H1 (cell line): ENCODE measurements around the gene DYNC1I1. TPM values are rescaled to one million over a fixed set of nuclear protein-coding genes. Genes with fewer than 3 reads are reported as not detected.

Experiments
- CTCF ChIA-PET: fragments of 300-600 bp; sonication (Branson Sonifier 250); formaldehyde crosslinking; loops from one replicate; lab custom pipeline; 2021; ENCODE audit not compliant: partially characterized antibody; lab: Charles Lee
- POLR2A ChIA-PET: fragments of 300-600 bp; sonication (Branson Sonifier 250); formaldehyde crosslinking; loops from one replicate; lab custom pipeline; 2021; ENCODE audit warnings: inconsistent platforms; ENCODE audit not compliant: partially characterized antibody; lab: Charles Lee
- DNase-seq, 2 experiments: peaks; one replicate each; pipeline versions ENCODE4 v3.0.0 to v3.0.0-alpha.2; 2010 to 2022; ENCODE audit warnings: low spot score in 2 of 2, low read depth in 1 of 2, mixed read lengths in 1 of 2
- FAIRE-seq: peaks from 2 replicates; lab custom pipeline; 2011; peaks lifted over from hg19 to GRCh38; lab: Jason Lieb, UNC
- H2AFZ ChIP-seq: 2 replicates; pipeline ENCODE4 v1.8.1; 2012; ENCODE audit warnings: low read length, inconsistent platforms
- H2AK5ac ChIP-seq: 2 replicates; pipeline ENCODE4 v1.6.1; 2013; ENCODE audit warnings: low read depth, low read length
- H2BK120ac ChIP-seq: replicated peaks from 2 replicates; pipeline ENCODE3; 2013; ENCODE audit warnings: low read depth, low read length, inconsistent platforms
- H2BK12ac ChIP-seq: 2 replicates; pipeline ENCODE4 v1.6.1; 2013; ENCODE audit warnings: low read depth, low read length
- H2BK15ac ChIP-seq: 2 replicates; pipeline ENCODE4 v1.6.1; 2013; ENCODE audit warnings: low read length
- H2BK20ac ChIP-seq: 2 replicates; pipeline ENCODE4 v1.6.1; 2013; ENCODE audit warnings: low read length
- H2BK5ac ChIP-seq: 2 replicates; pipeline ENCODE4 v1.6.1; 2013; ENCODE audit warnings: low read depth, low read length
- H3K14ac ChIP-seq: 2 replicates; pipeline ENCODE4 v1.6.1; 2013; ENCODE audit warnings: inconsistent platforms; ENCODE audit not compliant: insufficient read length
- H3K18ac ChIP-seq: 2 replicates; pipeline ENCODE4 v1.6.1; 2013; ENCODE audit warnings: low read length; ENCODE audit errors: extremely low read depth
- H3K23ac ChIP-seq: 2 replicates; pipeline ENCODE4 v1.6.1; 2013; ENCODE audit warnings: inconsistent platforms; ENCODE audit not compliant: insufficient read length
- H3K23me2 ChIP-seq: 2 replicates; pipeline ENCODE4 v1.6.1; 2013; ENCODE audit warnings: low read depth, low read length
- H3K27ac ChIP-seq: 2 replicates; pipeline ENCODE4 v1.6.1; 2011; ENCODE audit warnings: low read depth, low read length, inconsistent platforms
- H3K27me3 ChIP-seq, 4 experiments: replicated peaks in 1 of 4; 1 replicate in 1 of 4; 2 replicates in 3 of 4; pipeline versions ENCODE4 v1.6.1 to v1.8.1; 2011 to 2013; ENCODE audit warnings: low read length in 3 of 4, mild to moderate bottlenecking in 3 of 4, inconsistent platforms in 2 of 4, mixed read lengths in 2 of 4, moderate library complexity in 1 of 4; ENCODE audit not compliant: control insufficient read depth in 3 of 4, insufficient read depth in 3 of 4; ENCODE audit errors: extremely low read depth in 1 of 4
- H3K36me3 ChIP-seq, 4 experiments: 2 replicates each; pipeline versions ENCODE4 v1.6.1 to v1.8.1; 2011 to 2013; ENCODE audit warnings: mild to moderate bottlenecking in 4 of 4, low read length in 3 of 4, moderate library complexity in 2 of 4, control low read depth in 1 of 4, inconsistent platforms in 1 of 4; ENCODE audit not compliant: insufficient read depth in 4 of 4, control insufficient read depth in 2 of 4
- H3K4ac ChIP-seq: replicated peaks from 2 replicates; pipeline ENCODE3; 2013; ENCODE audit warnings: low read length, low read depth, mixed read lengths, inconsistent platforms; ENCODE audit not compliant: insufficient read length
- H3K4me1 ChIP-seq, 4 experiments: replicated peaks in 1 of 4; 1 replicate in 1 of 4; 2 replicates in 3 of 4; pipeline versions ENCODE4 v1.6.1 to v1.8.1; 2011 to 2013; ENCODE audit warnings: low read length in 3 of 4, inconsistent platforms in 2 of 4, mixed read lengths in 1 of 4; ENCODE audit not compliant: insufficient read depth in 4 of 4, control insufficient read depth in 3 of 4
- H3K4me2 ChIP-seq, 2 experiments: 2 replicates each; pipeline versions ENCODE4 v1.6.1 to v1.8.1; 2011 to 2013; ENCODE audit warnings: low read depth in 2 of 2, low read length in 2 of 2, control low read depth in 1 of 2, inconsistent platforms in 1 of 2, mild to moderate bottlenecking in 1 of 2; ENCODE audit not compliant: insufficient read depth in 1 of 2
- H3K4me3 ChIP-seq, 4 experiments: fragments of 200-600, 300-600 bp in 1 of 4; sonication (generic), shearing (Covaris generic), sonication (Bioruptor Twin) in 1 of 4; 2 replicates each; pipeline versions ENCODE4 v1.5.1 to v1.8.1; 2011 to 2016; ENCODE audit warnings: low read length in 4 of 4, low read depth in 3 of 4, control low read depth in 2 of 4, inconsistent platforms in 2 of 4, mild to moderate bottlenecking in 2 of 4, mixed read lengths in 1 of 4, moderate library complexity in 1 of 4; ENCODE audit not compliant: insufficient read depth in 2 of 4; ENCODE audit errors: extremely low read depth in 1 of 4
- H3K56ac ChIP-seq: replicated peaks from 2 replicates; pipeline ENCODE3; 2013; ENCODE audit warnings: low read depth, mild to moderate bottlenecking, mixed read lengths, low read length, inconsistent platforms; ENCODE audit not compliant: insufficient read length
- H3K79me1 ChIP-seq: 2 replicates; pipeline ENCODE4 v1.6.1; 2013; ENCODE audit warnings: low read depth, low read length, control low read depth
- H3K79me2 ChIP-seq, 2 experiments: 2 replicates each; pipeline versions ENCODE4 v1.6.1 to v1.8.1; 2012 to 2013; ENCODE audit warnings: low read length in 2 of 2, mild to moderate bottlenecking in 2 of 2, inconsistent platforms in 1 of 2; ENCODE audit not compliant: insufficient read depth in 2 of 2, control insufficient read depth in 1 of 2
- H3K9ac ChIP-seq, 4 experiments: replicated peaks in 1 of 4; 1 replicate in 1 of 4; 2 replicates in 3 of 4; pipeline versions ENCODE4 v1.6.1 to v1.8.1; 2011 to 2013; ENCODE audit warnings: low read depth in 3 of 4, low read length in 3 of 4, control low read depth in 2 of 4, mild to moderate bottlenecking in 2 of 4, moderate library complexity in 2 of 4, inconsistent platforms in 1 of 4; ENCODE audit errors: extremely low read depth in 1 of 4
- H3K9me3 ChIP-seq, 2 experiments: 2 replicates each; pipeline versions ENCODE4 v1.6.1 to v1.8.1; 2012 to 2013; ENCODE audit warnings: mild to moderate bottlenecking in 2 of 2, moderate library complexity in 2 of 2, control low read depth in 1 of 2, inconsistent platforms in 1 of 2, low read depth in 1 of 2, low read length in 1 of 2, mixed read lengths in 1 of 2; ENCODE audit not compliant: insufficient read depth in 2 of 2
- H4K20me1 ChIP-seq, 2 experiments: replicated peaks in 1 of 2; 2 replicates each; pipeline versions ENCODE3 to v1.8.1; 2011 to 2013; ENCODE audit warnings: inconsistent platforms in 2 of 2, low read length in 2 of 2, mild to moderate bottlenecking in 1 of 2; ENCODE audit not compliant: insufficient read depth in 2 of 2, control insufficient read depth in 1 of 2
- H4K5ac ChIP-seq: 2 replicates; pipeline ENCODE4 v1.6.1; 2013; ENCODE audit warnings: low read length, low read depth, mixed read lengths, inconsistent platforms; ENCODE audit not compliant: insufficient read length
- H4K8ac ChIP-seq: 2 replicates; pipeline ENCODE4 v1.8.0; 2013; ENCODE audit warnings: mild to moderate bottlenecking, moderate library complexity, low read length, inconsistent platforms; ENCODE audit not compliant: insufficient read depth; ENCODE audit errors: extremely low read depth
- H4K91ac ChIP-seq: replicated peaks from 2 replicates; pipeline ENCODE3; 2013; ENCODE audit warnings: low read length, mixed read lengths, inconsistent platforms; ENCODE audit not compliant: insufficient read length
- CBX5 ChIP-seq: fragments of 300-800, 300-1000 bp; sonication (generic); IDR thresholded peaks from 2 replicates; pipeline ENCODE4 v1.7.1; 2016; ENCODE audit warnings: antibody characterized with exemption, low read length, low read depth
- CHD2 ChIP-seq: IDR thresholded peaks from 2 replicates; pipeline ENCODE4 v1.6.1; 2012; ENCODE audit warnings: low read length, improper control_type of control experiment
- EP300 ChIP-seq, 2 experiments: IDR thresholded peaks; 1 replicate in 1 of 2; 2 replicates in 1 of 2; pipeline ENCODE4 v1.6.1; 2011 to 2012; ENCODE audit warnings: low read depth in 2 of 2, low read length in 2 of 2, mild to moderate bottlenecking in 2 of 2, borderline replicate concordance in 1 of 2, inconsistent platforms in 1 of 2, moderate library complexity in 1 of 2
- GTF2F1 ChIP-seq: IDR thresholded peaks from 2 replicates; pipeline ENCODE4 v1.6.1; 2012; ENCODE audit warnings: low read depth, low read length, improper control_type of control experiment, borderline replicate concordance
- KDM4A ChIP-seq: IDR thresholded peaks from one replicate; pipeline ENCODE4 v1.7.1; 2012; ENCODE audit warnings: low read depth, mild to moderate bottlenecking, moderate library complexity, low read length, inconsistent platforms; ENCODE audit not compliant: severe bottlenecking
- KDM5A ChIP-seq: fragments of 200-600 bp; IDR thresholded peaks from 2 replicates; pipeline ENCODE4 v1.7.1; 2012; ENCODE audit warnings: mild to moderate bottlenecking, low read length, inconsistent platforms, mixed read lengths
- NRF1 ChIP-seq: IDR thresholded peaks from 2 replicates; pipeline ENCODE4 v1.6.1; 2011; ENCODE audit warnings: mild to moderate bottlenecking, low read depth, low read length, improper control_type of control experiment
- RFX5 ChIP-seq: IDR thresholded peaks from 2 replicates; pipeline ENCODE4 v1.6.1; 2011; ENCODE audit warnings: low read depth, low read length, improper control_type of control experiment, borderline replicate concordance
- SIN3A ChIP-seq, 2 experiments: IDR thresholded peaks in 1 of 2; conservative IDR thresholded peaks in 1 of 2; 2 replicates each; pipeline ENCODE4 v1.6.1; 2011 to 2012; ENCODE audit warnings: low read length in 2 of 2, improper control_type of control experiment in 1 of 2, low read depth in 1 of 2, mild to moderate bottlenecking in 1 of 2
- SIRT6 ChIP-seq: IDR thresholded peaks from one replicate; pipeline ENCODE4 v1.7.1; 2012; ENCODE audit warnings: low read length, inconsistent platforms
- SP2 ChIP-seq: IDR thresholded peaks from 2 replicates; pipeline ENCODE4 v1.6.1; 2012; ENCODE audit warnings: mild to moderate bottlenecking, low read length, inconsistent platforms
- WGBS, 2 experiments: shearing (Covaris generic) in 1 of 2; methylation state at CpG; one replicate each; pipeline versions ENCODE4 v1.1.6 to v1.1.7; 2013 to 2015; ENCODE audit warnings: low lambda C conversion rate in 2 of 2, mixed read lengths in 2 of 2, inconsistent platforms in 1 of 2, low coverage in 1 of 2, missing lambda C conversion rate in 1 of 2; ENCODE audit not compliant: insufficient replicate concordance in 2 of 2, insufficient coverage in 1 of 2, insufficient read length in 1 of 2; ENCODE audit errors: extremely low coverage in 1 of 2, missing lambda C conversion rate in 1 of 2; 5-methylcytosine and 5-hydroxymethylcytosine counted together
- polyA plus RNA-seq, 7 experiments: library from polyadenylated mRNA; depleted of rRNA in 3 of 7; stranded (reverse) in 5 of 7; unstranded in 2 of 7; fragments of >200 nt in 5 of 7; fragments of 200-250 nt in 2 of 7; gene quantifications; 1 replicate in 5 of 7; 2 replicates in 1 of 7; 4 replicates in 1 of 7; pipeline versions ENCODE4 v1.2.1 to v1.2.3, GENCODE V29; 2011 to 2013; ENCODE audit warnings: missing spikeins in 2 of 7, mixed read lengths in 2 of 7
- total RNA-seq: library from RNA; stranded (reverse); fragmentation: NEBNext Ultra II Directional; extraction: Animal tissue kit (Norgen Biotek cat#: 25700); gene quantifications from 2 replicates; pipeline ENCODE4 v1.2.1, GENCODE V29; 2021
- TF ChIP-seq, protein P1 (sequence below): IDR thresholded peaks from 2 replicates; pipeline ENCODE4 v1.6.1; 2011; ENCODE audit warnings: low read length, improper control_type of control experiment

DYNC1I1 gene
- total and polyA plus RNA-seq, 2 of the 8 experiments (the other 6 are each of a cell fraction or from before 2014, with no cell fraction given): 0.45 to 0.58 TPM

DNA sequence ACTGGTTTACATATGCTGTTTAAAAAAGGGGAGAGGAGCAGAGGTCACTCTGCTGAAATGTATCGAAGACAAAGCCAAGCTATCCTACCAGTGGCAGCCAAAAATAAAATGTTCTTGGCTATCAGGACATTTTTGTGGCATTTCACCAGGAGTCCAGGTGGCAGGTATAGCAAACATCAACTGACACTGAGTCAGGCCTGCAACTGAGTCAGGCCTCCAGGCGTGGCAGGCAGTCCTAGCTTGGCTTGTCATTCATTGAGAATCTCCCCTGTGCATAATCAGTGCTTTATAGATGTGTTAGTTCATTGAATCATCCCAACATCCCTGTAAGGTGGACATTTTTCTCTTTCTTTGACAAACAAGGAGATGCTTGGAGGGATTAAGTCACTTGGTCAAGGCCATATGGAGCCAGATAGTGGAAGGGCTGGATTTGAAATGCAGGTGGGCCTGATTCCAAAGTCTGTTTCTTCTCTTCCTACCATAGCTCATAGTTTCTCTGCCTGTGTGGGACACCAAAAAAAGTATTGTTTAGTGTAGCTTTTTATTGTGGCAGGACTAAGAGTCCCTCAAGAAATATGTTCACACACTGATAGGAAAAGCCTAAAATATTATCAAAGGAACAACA lies 4.3 kb downstream of the DYNC1I1 start:
- no peak overlapping the region for H3K9ac ChIP-seq
- POLR2A ChIA-PET: no interaction called here
- TF ChIP-seq KDM4A (no peak), SIRT6 (no peak), EP300 (IDR thresholded peaks at IDR 0.05; ENCODE audit: borderline replicate concordance in 1 of 2, low read depth in 2 of 2, low read length in 2 of 2) (no peak), SIN3A (conservative IDR thresholded peaks at IDR 0.05 in 1 of 2, IDR thresholded peaks at IDR 0.05 in 1 of 2; ENCODE audit: low read depth in 1 of 2, low read length in 2 of 2) (no peak), KDM5A (no peak), NRF1 (no peak), CHD2 (no peak), CBX5 (no peak), GTF2F1 (no peak), RFX5 (no peak), SP2 (no peak)
- TF ChIP-seq, protein P1, sequence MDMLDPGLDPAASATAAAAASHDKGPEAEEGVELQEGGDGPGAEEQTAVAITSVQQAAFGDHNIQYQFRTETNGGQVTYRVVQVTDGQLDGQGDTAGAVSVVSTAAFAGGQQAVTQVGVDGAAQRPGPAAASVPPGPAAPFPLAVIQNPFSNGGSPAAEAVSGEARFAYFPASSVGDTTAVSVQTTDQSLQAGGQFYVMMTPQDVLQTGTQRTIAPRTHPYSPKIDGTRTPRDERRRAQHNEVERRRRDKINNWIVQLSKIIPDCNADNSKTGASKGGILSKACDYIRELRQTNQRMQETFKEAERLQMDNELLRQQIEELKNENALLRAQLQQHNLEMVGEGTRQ: no peak

More for the DNA sequence above, 4.3 kb downstream of the DYNC1I1 start:
- H3K27ac ChIP-seq: no peak overlapping the region
- H4K5ac ChIP-seq: no peak overlapping the region
- H2BK120ac ChIP-seq: no peak overlapping the region
- no peak overlapping the region for H4K91ac ChIP-seq
- H3K36me3 ChIP-seq: no peaks in the 10 kb centered on the region
- H2AFZ ChIP-seq: no peak overlapping the region
- H3K14ac ChIP-seq: no peak overlapping the region
- no peaks in the 10 kb centered on the region for H3K79me2 ChIP-seq
- no peak for DNase-seq
- H3K79me1 ChIP-seq: no peaks in the 10 kb centered on the region
- peaks cover 4 to 22% (median 17%) of the 10 kb centered on the region in 4 experiments for H3K27me3 ChIP-seq
- H2BK5ac ChIP-seq: no peak overlapping the region
- no peak overlapping the region for H3K4ac ChIP-seq
- H3K4me2 ChIP-seq: no peak overlapping the region
- CTCF ChIA-PET: interaction anchor here (0.9 to 8.3 kb wide), 10 partner anchors 16 to 139 kb away, joined by 3 to 56 read pairs (median 6); no protein-coding TSS in a partner anchor
- no peak overlapping the region for H2AK5ac ChIP-seq
- H2BK12ac ChIP-seq: no peak overlapping the region
- FAIRE-seq: no peak
- 88% methylated on average over 2 of the region's 2 CpGs; no CpG with 5 or more reads in 1 of the 2 experiments for WGBS, 2 experiments
- H3K4me1 ChIP-seq: peaks cover 0 to 9% (median 3%) of the 10 kb centered on the region in 4 experiments; a peak in 5 of 7 replicates
- H3K18ac ChIP-seq: no peak overlapping the region
- no peak overlapping the region for H3K4me3 ChIP-seq
- H3K9me3 ChIP-seq: no peaks in the 10 kb centered on the region
- no peaks in the 10 kb centered on the region for H4K20me1 ChIP-seq
- no peak overlapping the region for H3K23ac ChIP-seq
- no peak overlapping the region for H3K56ac ChIP-seq
- no peak overlapping the region for H2BK20ac ChIP-seq
- H2BK15ac ChIP-seq: no peak overlapping the region
- peaks cover 11% of the 10 kb centered on the region; the same call in 1 of the 2 replicates for H3K23me2 ChIP-seq
- H4K8ac ChIP-seq: no peak overlapping the region
